Panc1 (cell line): ENCODE data around the gene FKRP. TPM values are rescaled to one million over a fixed set of nuclear protein-coding genes. Genes with fewer than 3 reads are reported as not detected.

Source experiments
- ATAC-seq: fragments of 200-7000 bp; cut with Tn5 transposase; 2 replicates; pipeline ENCODE4 v1.9.1; 2020; ENCODE audit warnings: mild to moderate bottlenecking, moderate library complexity
- BruUV-seq: library from RNA; stranded (reverse); fragments of 400-500 nt; replicated peaks from 2 replicates; lab custom pipeline; 2021; lab: Mats Ljungman, UMichigan
- CTCF ChIA-PET: fragments of 300-600 bp; sonication (Branson Sonifier 250); formaldehyde crosslinking; loops from one replicate; lab custom pipeline; 2022; ENCODE audit warnings: antibody characterized with exemption; lab: Charles Lee
- POLR2A ChIA-PET: fragments of 300-600 bp; sonication (Branson Sonifier 250); formaldehyde crosslinking; loops from one replicate; lab custom pipeline; 2022; ENCODE audit warnings: antibody characterized with exemption; lab: Charles Lee
- DNase-seq: peaks from one replicate; pipeline ENCODE4 v3.0.0-alpha.2; 2010; ENCODE audit warnings: low read depth, low spot score
- H3K27ac ChIP-seq: 2 replicates; pipeline ENCODE4 v1.5.1; 2011; ENCODE audit warnings: mild to moderate bottlenecking, low read length, inconsistent platforms
- H3K27me3 ChIP-seq: fragments of 200-500 bp; sonication (Bioruptor generic); 2 replicates; pipeline ENCODE4 v1.6.0; 2014; ENCODE audit warnings: low read length, inconsistent platforms; ENCODE audit not compliant: control insufficient read depth, insufficient read depth
- H3K36me3 ChIP-seq: fragments of 200-500 bp; sonication (Bioruptor generic); 2 replicates; pipeline ENCODE4 v1.5.1; 2014; ENCODE audit warnings: inconsistent platforms, mild to moderate bottlenecking, low read length, moderate library complexity; ENCODE audit not compliant: control insufficient read depth, insufficient read depth
- H3K4me1 ChIP-seq: 2 replicates; pipeline ENCODE4 v1.5.1; 2011; ENCODE audit warnings: inconsistent platforms, mild to moderate bottlenecking, low read length, moderate library complexity; ENCODE audit not compliant: control insufficient read depth, insufficient read depth
- H3K4me3 ChIP-seq, 2 experiments: 2 replicates each; pipeline ENCODE4 v1.5.1; 2011 to 2012; ENCODE audit warnings: low read depth in 2 of 2, low read length in 2 of 2, mild to moderate bottlenecking in 2 of 2, inconsistent platforms in 1 of 2, moderate library complexity in 1 of 2
- H3K9me3 ChIP-seq: fragments of 200-500 bp; sonication (Bioruptor generic); 2 replicates; pipeline ENCODE4 v1.5.1; 2014; ENCODE audit warnings: low read depth, mild to moderate bottlenecking, inconsistent platforms, low read length, moderate library complexity; ENCODE audit not compliant: control insufficient read depth, insufficient read depth
- POLR2AphosphoS5 ChIP-seq: IDR thresholded peaks from 2 replicates; pipeline ENCODE4 v1.6.1; 2012; ENCODE audit warnings: mild to moderate bottlenecking, low read depth, low read length, moderate library complexity
- REST ChIP-seq, 2 experiments: IDR thresholded peaks; 2 replicates each; pipeline ENCODE4 v1.6.1; 2011 to 2012; ENCODE audit warnings: low read depth in 2 of 2, control low read depth in 1 of 2, low read length in 1 of 2, mild to moderate bottlenecking in 1 of 2, moderate library complexity in 1 of 2; ENCODE audit not compliant: insufficient read depth in 1 of 2
- SIN3A ChIP-seq: IDR thresholded peaks from 2 replicates; pipeline ENCODE4 v1.6.1; 2012; ENCODE audit warnings: low read depth, mild to moderate bottlenecking, low read length, moderate library complexity, borderline replicate concordance; ENCODE audit not compliant: insufficient read depth
- TCF7L2 ChIP-seq: IDR thresholded peaks from 2 replicates; pipeline ENCODE4 v1.6.1; 2011; ENCODE audit warnings: mild to moderate bottlenecking, low read depth, low read length, inconsistent platforms
- in situ Hi-C: cut with HindIII; loops from 2 replicates; pipeline ENCODE4 v1.10.0; 2016; ENCODE audit warnings: low sequenced_read_pairs, low pct_unique_long_range_greater_than_20kb
- intact Hi-C: fragments of 100-400 bp; cut with micrococcal nuclease; formaldehyde crosslinking; loops from one replicate; pipeline ENCODE4 v1.10.0; 2022; ENCODE audit not compliant: unreplicated experiment
- total RNA-seq: library from RNA; stranded (reverse); gene quantifications from one replicate; pipeline ENCODE4 v1.2.1, GENCODE V29; 2021; ENCODE audit not compliant: unreplicated experiment
- TF ChIP-seq, protein P1 (sequence below): fragments of 450-650 bp; IDR thresholded peaks from 2 replicates; pipeline ENCODE4 v1.5.1; 2017; ENCODE audit warnings: mild to moderate bottlenecking

FKRP gene
- total RNA-seq, 1 experiment from 2014 or later: 21.6 TPM

DNA sequence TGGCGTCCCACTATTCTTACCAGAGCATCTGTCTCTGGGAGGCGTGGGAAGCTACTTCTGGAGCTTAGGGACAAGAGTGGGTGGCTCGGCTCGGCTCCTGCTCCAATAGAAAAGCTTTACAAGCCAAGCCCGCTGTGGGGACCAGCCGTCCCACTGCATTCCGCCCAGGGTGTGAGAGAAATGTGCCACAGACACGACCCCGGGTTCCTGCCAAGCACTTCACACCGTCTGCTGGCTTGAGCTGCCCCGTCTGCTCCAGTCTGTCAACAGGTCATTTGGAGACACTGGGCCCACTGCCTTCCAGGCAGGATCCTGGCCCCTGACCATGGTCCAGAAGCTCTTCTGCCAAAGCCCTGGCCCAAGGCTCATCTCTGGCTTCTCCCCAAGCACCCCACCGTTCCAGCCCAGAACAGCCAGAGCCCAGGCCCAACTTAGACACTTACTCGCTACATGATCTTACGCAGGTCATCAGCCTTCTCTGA is 6.5 kb upstream of the FKRP start:
- Histone ChIP-seq H3K27me3 (no peaks in the 10 kb centered on the region), H3K4me3 (no peak overlapping the region), H3K27ac (no peak overlapping the region), H3K9me3 (no peaks in the 10 kb centered on the region), H3K4me1 (peaks cover 3% of the 10 kb centered on the region; the same call in 1 of the 2 replicates), H3K36me3 (peaks cover 6% of the 10 kb centered on the region)
- no TSS peak for BruUV-seq
- ChIA-PET CTCF (no interaction called here), POLR2A (no interaction called here)
- in situ Hi-C loops: no loop called here
- no peak for TF ChIP-seq POLR2AphosphoS5
- TF ChIP-seq TCF7L2: no peak
- no peak for TF ChIP-seq SIN3A
- TF ChIP-seq, protein P1, sequence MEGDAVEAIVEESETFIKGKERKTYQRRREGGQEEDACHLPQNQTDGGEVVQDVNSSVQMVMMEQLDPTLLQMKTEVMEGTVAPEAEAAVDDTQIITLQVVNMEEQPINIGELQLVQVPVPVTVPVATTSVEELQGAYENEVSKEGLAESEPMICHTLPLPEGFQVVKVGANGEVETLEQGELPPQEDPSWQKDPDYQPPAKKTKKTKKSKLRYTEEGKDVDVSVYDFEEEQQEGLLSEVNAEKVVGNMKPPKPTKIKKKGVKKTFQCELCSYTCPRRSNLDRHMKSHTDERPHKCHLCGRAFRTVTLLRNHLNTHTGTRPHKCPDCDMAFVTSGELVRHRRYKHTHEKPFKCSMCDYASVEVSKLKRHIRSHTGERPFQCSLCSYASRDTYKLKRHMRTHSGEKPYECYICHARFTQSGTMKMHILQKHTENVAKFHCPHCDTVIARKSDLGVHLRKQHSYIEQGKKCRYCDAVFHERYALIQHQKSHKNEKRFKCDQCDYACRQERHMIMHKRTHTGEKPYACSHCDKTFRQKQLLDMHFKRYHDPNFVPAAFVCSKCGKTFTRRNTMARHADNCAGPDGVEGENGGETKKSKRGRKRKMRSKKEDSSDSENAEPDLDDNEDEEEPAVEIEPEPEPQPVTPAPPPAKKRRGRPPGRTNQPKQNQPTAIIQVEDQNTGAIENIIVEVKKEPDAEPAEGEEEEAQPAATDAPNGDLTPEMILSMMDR: no peak
- TF ChIP-seq REST (IDR thresholded peaks at IDR 0.05; ENCODE audit: insufficient read depth in 1 of 2, low read depth in 2 of 2, low read length in 1 of 2): no peak
- ATAC-seq (no peak), DNase-seq (no peak)
- intact Hi-C loops: no loop called here

- no peak for ATAC-seq
- no peak overlapping the region for H3K27ac ChIP-seq
- no TSS peak for BruUV-seq
- POLR2A ChIA-PET: no interaction called here
- CTCF ChIA-PET: no interaction called here
- peaks cover 8% of the 10 kb centered on the region; the same call in 1 of the 2 replicates for H3K36me3 ChIP-seq
- intact Hi-C loops (no loop called here), in situ Hi-C loops (no loop called here)
- TF ChIP-seq, protein P1: no peak
- TF ChIP-seq REST (IDR thresholded peaks at IDR 0.05; ENCODE audit: insufficient read depth in 1 of 2, low read depth in 2 of 2, low read length in 1 of 2): no peak
- TF ChIP-seq TCF7L2: no peak
- no peak for TF ChIP-seq POLR2AphosphoS5
- TF ChIP-seq SIN3A: no peak
- H3K4me1 ChIP-seq: peaks cover 3% of the 10 kb centered on the region; the same call in 1 of the 2 replicates
- DNase-seq: no peak
- H3K27me3 ChIP-seq: no peaks in the 10 kb centered on the region
- no peaks in the 10 kb centered on the region for H3K9me3 ChIP-seq
- no peak overlapping the region for H3K4me3 ChIP-seq
These were observed 4.4 kb upstream of the FKRP start for GRCh38 chr19:46741447-46741846.
